KOPT-K1 (cell line): Measurements from ENCODE around the gene MMP23B.
"Not testable (repeated sequence)": the region's sequence is repeated elsewhere in the genome, so short reads cannot be mapped to it uniquely, and the experiment has no call there.

Source experiments
- H3K27ac ChIP-seq: fragments of 200-600 bp; sonication (generic); 2 replicates; pipeline ENCODE4 v1.5.1; 2016; ENCODE audit warnings: antibody characterized with exemption, mild to moderate bottlenecking, low read depth, low read length; ENCODE audit not compliant: poor library complexity, severe bottlenecking
- H3K36me3 ChIP-seq: fragments of 200-600 bp; sonication (generic); 2 replicates; pipeline ENCODE4 v1.5.1; 2017; ENCODE audit warnings: antibody characterized with exemption, mild to moderate bottlenecking, low read length, moderate library complexity; ENCODE audit not compliant: insufficient read depth
- H3K9me3 ChIP-seq: fragments of 200-600 bp; sonication (generic); 2 replicates; pipeline ENCODE4 v1.5.1; 2017; ENCODE audit warnings: antibody characterized with exemption, low read length, mild to moderate bottlenecking; ENCODE audit not compliant: insufficient read depth, poor library complexity, severe bottlenecking

MMP23B gene

DNA sequence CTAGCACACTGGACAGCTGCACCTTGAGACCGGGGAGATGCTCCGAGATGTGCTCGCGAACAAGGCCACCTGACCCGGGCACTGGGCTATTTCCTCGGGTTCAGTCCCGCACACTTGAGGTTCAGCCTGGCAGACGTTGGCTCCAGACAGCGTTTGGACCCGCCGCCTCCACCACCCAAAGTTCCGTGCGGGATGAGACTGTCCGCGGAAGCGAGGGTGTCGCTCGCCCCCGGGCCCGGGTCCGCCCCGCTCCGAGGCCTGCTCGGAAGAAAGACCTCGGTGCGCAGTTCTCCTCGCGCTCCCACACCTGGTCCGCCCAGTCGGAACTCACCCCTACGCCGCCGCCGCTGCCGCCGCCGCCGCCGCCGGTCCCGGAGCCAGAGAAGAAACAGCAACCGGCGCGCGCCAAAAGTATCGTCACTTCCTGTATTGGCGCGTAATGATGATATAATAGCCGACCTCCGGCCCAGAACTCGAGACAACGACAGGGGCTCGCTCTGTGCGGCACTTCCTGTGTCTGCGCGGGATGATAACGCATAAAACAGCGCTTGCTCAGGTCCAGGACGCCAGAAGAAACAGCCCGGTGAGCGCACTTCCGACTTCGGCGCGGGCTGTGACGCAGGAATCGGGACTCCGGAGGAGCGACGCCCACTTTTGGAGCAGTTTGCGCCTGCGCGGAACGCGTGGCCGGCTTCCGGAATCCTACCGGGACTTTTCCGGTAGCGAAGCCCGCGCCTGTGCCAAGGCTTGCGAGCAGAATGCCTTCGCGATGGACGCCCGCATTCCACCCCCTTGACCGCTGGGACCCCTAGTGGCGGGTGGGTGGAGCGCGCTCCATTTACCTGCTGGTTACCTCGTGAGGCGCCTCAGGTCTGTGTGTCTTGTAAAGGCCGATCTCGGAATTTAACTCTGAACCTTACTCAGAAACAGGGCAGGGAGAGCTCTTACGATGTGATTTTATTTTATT is 26.9 kb downstream of the MMP23B start, which contains the start of gene CDK11B:
TSS of gene CDK11B (minus strand) at position 422 of the 967 bp plus-strand sequence. CDS start 1,519 bp downstream, outside the sequence.
- not testable (repeated sequence) for H3K9me3 ChIP-seq
- Histone ChIP-seq H3K36me3 (peaks cover 42% of the 10 kb centered on the region), H3K27ac (peak within 1 kb of the TSS; percentile 65)

- H3K36me3 ChIP-seq: peaks cover 31% of the 10 kb centered on the region
- H3K27ac ChIP-seq: not testable (repeated sequence)
These were observed 30.4 kb downstream of the MMP23B start for GRCh38 chr1:1662392-1662791.

DNA sequence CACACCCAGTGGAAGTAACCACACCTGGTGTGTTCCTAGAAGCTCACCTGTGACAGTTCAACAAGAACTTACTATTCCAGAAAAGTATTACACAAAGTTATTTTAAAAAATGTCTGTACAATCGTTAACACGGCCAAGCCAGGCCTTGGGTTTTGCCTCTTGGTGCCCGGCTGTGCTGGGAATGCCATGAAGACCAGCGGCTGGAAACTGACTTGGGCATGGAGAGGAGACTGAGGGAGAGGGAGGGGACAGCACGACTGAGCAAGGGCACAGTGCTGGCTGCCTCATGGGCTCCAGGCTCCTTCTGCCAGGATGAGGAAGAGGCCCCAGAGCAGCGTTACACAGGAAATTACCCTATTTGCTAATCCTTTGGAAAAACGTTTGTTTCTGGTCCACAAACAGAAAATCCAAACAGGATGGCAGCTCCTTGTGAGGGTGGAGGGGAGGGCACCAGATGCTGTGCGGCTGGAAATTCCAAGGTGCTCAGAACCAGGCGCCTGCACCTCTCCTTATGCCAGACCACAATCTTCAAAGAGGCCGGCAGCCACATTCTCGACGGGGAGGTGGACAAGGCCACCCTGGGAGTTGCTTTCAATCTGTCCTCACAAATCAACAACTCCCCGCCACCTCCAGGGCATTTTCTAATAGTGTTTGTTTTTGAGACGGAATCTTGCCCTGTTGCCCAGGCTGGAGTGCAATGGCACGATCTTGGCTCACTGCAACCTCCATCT is 31.0 kb downstream of the MMP23B start:
- peaks cover 31% of the 10 kb centered on the region for H3K36me3 ChIP-seq
- H3K9me3 ChIP-seq, H3K27ac ChIP-seq: not testable (repeated sequence)

More at GRCh38 chr1:1662392-1662791, 30.4 kb downstream of the MMP23B start:
- H3K9me3 ChIP-seq: not testable (repeated sequence)

GRCh38 chr1:1664318-1664717 is 32.3 kb downstream of the MMP23B start:
- H3K27ac ChIP-seq, H3K9me3 ChIP-seq: not testable (repeated sequence)
- H3K36me3 ChIP-seq: peaks cover 38% of the 10 kb centered on the region

- Histone ChIP-seq H3K27ac (no peak overlapping the region), H3K36me3 (peaks cover 46% of the 10 kb centered on the region), H3K9me3 (no peaks in the 10 kb centered on the region)
These were observed 33.2 kb downstream of the MMP23B start for GRCh38 chr1:1664941-1665814.

GRCh38 chr1:1665815-1666251 is 33.9 kb downstream of the MMP23B start:
- Histone ChIP-seq H3K36me3 (peaks cover 52% of the 10 kb centered on the region), H3K27ac (no peak overlapping the region), H3K9me3 (no peaks in the 10 kb centered on the region)

GRCh38 chr1:1666526-1666925 is 34.6 kb downstream of the MMP23B start:
- peaks cover 59% of the 10 kb centered on the region for H3K36me3 ChIP-seq
- no peaks in the 10 kb centered on the region for H3K9me3 ChIP-seq
- no peak overlapping the region for H3K27ac ChIP-seq

- no peaks in the 10 kb centered on the region for H3K9me3 ChIP-seq
- H3K27ac ChIP-seq: no peak overlapping the region
- H3K36me3 ChIP-seq: peaks cover 68% of the 10 kb centered on the region
These were observed 37.8 kb downstream of the MMP23B start for GRCh38 chr1:1669468-1670440.

GRCh38 chr1:1670866-1671265 is 38.9 kb downstream of the MMP23B start:
- H3K9me3 ChIP-seq: no peaks in the 10 kb centered on the region
- H3K36me3 ChIP-seq: peaks cover 56% of the 10 kb centered on the region
- no peak overlapping the region for H3K27ac ChIP-seq

DNA sequence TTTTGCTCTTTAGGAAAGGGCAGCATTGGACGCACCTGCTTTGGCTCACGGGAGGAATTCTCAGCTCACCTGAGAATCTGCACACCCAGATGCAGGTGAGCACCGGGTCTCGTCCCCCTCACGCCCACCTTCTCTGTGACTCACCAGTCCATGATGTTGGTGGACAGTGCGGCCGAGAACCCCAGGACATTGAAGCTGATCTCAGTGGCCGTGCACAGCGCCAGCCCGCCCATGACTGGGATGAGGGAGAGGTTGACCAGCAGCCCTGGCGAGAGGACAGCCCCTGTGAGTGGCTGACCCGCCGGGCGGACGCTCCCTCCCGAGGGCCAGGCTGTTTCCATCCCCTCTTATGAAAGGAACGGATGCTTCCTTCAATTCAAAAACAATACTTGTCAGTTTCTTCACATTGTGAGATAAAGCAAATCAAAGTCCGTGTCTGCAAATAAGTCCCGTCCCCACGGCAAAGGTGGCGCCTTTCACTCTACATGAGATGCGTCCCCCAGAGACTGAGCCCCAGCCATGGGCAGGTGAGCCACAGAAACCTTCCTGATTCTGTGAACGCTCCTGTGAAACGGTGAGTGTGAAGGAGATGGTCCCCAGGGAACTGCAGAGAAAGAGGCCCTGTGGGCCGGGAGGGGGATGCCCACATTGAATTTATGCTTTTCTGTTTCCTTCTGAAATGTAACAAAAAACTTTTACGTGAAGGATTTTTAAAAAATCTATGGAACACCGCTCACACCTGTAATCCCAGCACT is 39.6 kb downstream of the MMP23B start:
- H3K27ac ChIP-seq: no peak overlapping the region
- H3K9me3 ChIP-seq: no peaks in the 10 kb centered on the region
- H3K36me3 ChIP-seq: peaks cover 50% of the 10 kb centered on the region

DNA sequence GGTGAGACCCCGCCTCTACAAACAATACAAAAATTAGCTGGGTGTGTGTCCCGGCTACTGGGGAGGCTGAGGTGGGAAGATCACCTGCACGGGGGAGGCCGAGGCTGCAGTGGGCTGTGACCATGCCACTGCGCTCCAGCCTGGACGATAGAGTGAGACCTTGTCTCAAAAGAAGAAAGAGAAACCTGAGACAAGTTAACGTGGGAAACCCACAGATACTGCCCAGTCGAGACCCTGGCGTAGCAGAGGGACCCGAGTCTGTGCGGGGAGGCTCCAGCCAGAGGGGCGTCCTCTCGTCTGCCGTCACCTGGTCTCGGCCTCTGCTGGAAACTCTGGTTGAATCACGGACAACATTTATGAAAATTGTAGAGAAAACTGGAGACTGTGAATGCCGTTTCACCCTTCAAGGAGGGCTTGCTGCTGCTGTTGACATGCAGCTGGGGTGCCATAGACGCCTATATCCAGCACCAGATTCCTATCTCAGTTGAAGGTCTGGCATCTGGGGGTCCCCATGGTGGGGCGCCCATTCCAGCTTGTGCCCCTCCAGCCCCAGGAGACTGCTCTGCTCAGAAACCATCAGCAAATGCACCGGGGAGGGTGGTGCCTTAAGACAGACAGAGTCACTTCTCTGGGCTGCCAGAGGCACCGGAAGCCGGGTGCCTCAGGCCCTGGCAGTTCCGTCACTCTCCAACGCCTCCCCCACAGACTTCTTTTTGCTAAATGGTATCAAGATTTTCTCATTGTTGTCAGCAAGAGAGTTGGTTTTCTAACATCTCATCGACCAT is 40.4 kb downstream of the MMP23B start:
- no peaks in the 10 kb centered on the region for H3K9me3 ChIP-seq

DNA sequence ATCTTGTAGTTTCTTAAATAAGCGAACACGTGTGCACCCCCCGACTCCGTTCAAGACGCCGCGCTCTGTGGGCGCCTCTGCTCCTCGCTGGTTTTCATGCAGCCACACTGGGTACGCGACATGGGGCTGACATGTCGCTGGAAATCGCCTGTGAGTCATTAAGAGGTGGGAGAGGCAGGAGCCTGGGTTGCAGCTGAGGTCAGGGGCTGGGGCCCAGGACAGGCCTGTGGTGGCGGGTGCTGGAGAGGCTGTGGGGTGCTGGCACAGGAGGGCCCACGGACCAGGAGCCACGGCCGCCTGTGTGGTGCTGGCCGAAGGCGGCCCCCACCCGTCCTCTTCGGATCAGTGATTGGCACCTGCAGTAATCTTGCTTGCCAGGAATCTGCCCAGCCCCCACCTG is 42.8 kb downstream of the MMP23B start:
- H3K36me3 ChIP-seq: peaks cover 35% of the 10 kb centered on the region
- H3K9me3 ChIP-seq, H3K27ac ChIP-seq: not testable (repeated sequence)

More for the DNA sequence above, 40.4 kb downstream of the MMP23B start:
- no peak overlapping the region for H3K27ac ChIP-seq
- H3K36me3 ChIP-seq: peaks cover 47% of the 10 kb centered on the region
